Measurements from ENCODE around the gene NKX6-2. TPM values are rescaled to one million over a fixed set of nuclear protein-coding genes. Genes with fewer than 3 reads are reported as not detected.

The NKX6-2 gene
- total RNA-seq, 4 donors from 2014 or later: 0.14 TPM; not detected in 3

- no peaks in the 10 kb centered on the region for H3K27me3 ChIP-seq
- DNase-seq: no peak
- H3K4me3 ChIP-seq: no peak overlapping the region
- intact Hi-C loops (cut with DNase I; ENCODE audit: low total_unique reads): no loop called here
- H3K9me3 ChIP-seq: no peaks in the 10 kb centered on the region
- TF ChIP-seq POLR2A (IDR thresholded peaks at IDR 0.05) (no peak), CTCF (IDR thresholded peaks at IDR 0.05) (no peak)
- no peaks in the 10 kb centered on the region for H3K4me1 ChIP-seq
- no peak overlapping the region for H3K27ac ChIP-seq
- no peaks in the 10 kb centered on the region for H3K36me3 ChIP-seq
Measured at GRCh38 chr10:132735923-132736391, 50.0 kb downstream of the NKX6-2 start.

- Histone ChIP-seq H3K36me3 (no peaks in the 10 kb centered on the region), H3K4me1 (no peaks in the 10 kb centered on the region), H3K27ac (no peak overlapping the region), H3K9me3 (no peaks in the 10 kb centered on the region), H3K4me3 (no peak overlapping the region), H3K27me3 (no peaks in the 10 kb centered on the region)
- intact Hi-C loops (cut with DNase I; ENCODE audit: low total_unique reads): no loop called here
- TF ChIP-seq POLR2A (IDR thresholded peaks at IDR 0.05) (no peak), CTCF (IDR thresholded peaks at IDR 0.05) (no peak)
- DNase-seq: no peak
Measured at GRCh38 chr10:132735341-132735775, 50.6 kb downstream of the NKX6-2 start.

- H3K27me3 ChIP-seq: no peaks in the 10 kb centered on the region
- intact Hi-C loops (cut with DNase I; ENCODE audit: low total_unique reads): no loop called here
- H3K4me1 ChIP-seq: no peaks in the 10 kb centered on the region
- TF ChIP-seq POLR2A (IDR thresholded peaks at IDR 0.05) (no peak), CTCF (IDR thresholded peaks at IDR 0.05) (no peak)
- DNase-seq: no peak
- H3K27ac ChIP-seq: no peak overlapping the region
- no peak overlapping the region for H3K4me3 ChIP-seq
- no peaks in the 10 kb centered on the region for H3K9me3 ChIP-seq
- H3K36me3 ChIP-seq: no peaks in the 10 kb centered on the region
Measured at GRCh38 chr10:132733926-132734325, 52.0 kb downstream of the NKX6-2 start.

Other genes starting within 250 kb of the NKX6-2 start
- 100 to 1,000 TPM in 1 of 4 donors, 10 to 100 TPM in 3; 22.5 to 160 (median 93.2) TPM for gene INPP5A, start 248.4 kb downstream of the NKX6-2 start, total RNA-seq
- gene CFAP46, start 156.4 kb upstream of the NKX6-2 start, total RNA-seq: 1 to 10 TPM in 2 of 4 donors, under 1 TPM in 2; 0.29 to 9.0 (median 2.7) TPM

Measured in uterus (tissue), 4 donors.